Hematopoietic multipotent progenitor cell treated with erythropoietin and hydrocortisone succinate and interleukin-3 and kit ligand, for 15 days (in vitro differentiated cells): Measurements from ENCODE around the gene GATA2.

ENCODE experiments used
- DNase-seq: peaks from one replicate; pipeline ENCODE4 v3.0.0-alpha.2; 2015; ENCODE audit warnings: low spot score

The GATA2 gene

DNA sequence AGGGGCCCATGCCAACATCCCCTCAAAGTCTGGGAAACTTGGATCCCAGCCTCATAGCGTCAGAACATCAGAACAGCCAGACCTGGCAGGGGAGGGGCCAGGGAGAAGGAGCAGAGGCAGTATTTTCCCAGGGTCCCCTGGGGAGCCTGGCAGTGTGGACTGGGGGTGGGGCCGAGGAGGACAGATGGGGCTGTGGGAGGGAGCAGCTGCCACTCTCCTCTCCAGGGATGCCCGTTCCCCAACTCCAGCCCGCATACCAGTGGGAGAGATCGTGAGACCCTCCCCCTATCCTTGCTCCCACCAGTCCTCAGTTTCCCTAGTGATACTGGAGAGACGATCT lies 19.9 kb downstream of the GATA2 start:
- DNase-seq = no peak

DNA sequence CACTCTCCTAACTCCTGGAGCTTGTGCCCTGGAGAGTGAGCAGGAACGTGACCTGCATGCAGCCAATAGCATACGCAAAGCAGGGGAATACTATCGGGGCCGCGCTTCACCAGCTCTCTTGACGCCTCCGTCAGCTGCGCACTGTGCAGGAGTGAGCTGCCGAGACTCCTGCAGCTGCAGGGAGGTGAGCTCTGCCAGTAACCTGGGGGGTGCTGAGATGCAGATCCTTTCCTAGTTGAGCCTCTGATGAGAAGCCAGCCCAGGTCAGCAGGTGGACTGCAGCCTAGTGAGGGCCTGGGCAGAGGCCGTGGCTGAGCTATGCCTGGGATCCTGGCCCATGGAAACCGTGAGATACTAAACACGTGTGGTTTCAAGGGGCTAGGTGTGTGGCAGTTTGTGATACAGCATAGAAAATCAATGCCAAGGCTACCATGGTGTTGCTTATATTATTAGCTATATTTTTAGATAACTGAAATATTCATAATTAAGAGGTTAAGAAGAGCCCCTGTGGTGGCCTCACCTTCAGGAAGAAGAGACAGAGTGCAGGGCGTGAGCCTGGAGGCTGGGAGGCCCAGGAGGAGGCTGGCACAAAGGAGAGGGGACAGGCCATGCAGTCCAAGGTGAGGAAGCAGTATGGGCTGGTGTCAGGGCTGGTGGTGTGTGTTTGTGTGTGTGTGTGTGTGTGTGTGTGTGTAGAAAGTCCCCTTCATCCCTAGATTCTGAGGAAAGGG lies 20.4 kb downstream of the GATA2 start:
- DNase-seq = no peak

DNA sequence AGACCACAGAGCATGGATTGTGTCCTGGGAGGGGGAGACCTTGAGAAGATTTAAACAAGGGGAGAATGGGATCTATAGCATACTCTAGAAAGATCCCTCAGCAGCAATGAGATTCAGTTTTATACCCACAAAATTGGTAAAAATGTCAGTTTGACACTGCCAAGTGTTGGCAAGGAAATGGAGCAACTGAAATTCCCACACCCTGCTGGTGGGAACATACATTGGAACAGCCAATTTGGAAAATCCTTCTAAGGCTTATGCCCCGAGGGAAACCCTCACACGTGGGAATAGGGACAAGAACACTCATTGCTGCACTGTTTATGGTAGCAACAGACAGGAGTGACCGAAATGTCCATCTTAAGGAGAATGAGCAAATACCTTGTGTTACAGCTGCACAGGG lies 21.3 kb downstream of the GATA2 start:
- DNase-seq = no peak

DNA sequence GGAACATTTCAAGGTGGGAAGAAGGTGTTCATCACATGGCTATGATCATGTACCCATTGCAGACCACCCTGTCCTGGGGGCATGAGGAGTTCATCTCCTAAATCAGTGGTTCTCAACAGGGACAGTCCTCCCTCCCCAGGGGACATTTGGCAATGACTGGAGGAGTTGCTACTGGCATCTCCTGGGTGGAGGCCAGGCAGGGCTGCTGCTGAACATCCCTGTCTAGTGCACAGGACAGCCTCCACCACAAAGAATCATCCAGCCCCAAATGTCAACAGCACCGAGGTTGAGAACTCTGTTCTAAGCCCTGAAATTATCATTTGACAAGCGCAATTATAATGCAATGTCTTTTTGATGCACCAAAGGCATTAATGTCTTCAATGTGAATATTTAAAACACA lies 21.9 kb downstream of the GATA2 start:
- DNase-seq = no peak

DNA sequence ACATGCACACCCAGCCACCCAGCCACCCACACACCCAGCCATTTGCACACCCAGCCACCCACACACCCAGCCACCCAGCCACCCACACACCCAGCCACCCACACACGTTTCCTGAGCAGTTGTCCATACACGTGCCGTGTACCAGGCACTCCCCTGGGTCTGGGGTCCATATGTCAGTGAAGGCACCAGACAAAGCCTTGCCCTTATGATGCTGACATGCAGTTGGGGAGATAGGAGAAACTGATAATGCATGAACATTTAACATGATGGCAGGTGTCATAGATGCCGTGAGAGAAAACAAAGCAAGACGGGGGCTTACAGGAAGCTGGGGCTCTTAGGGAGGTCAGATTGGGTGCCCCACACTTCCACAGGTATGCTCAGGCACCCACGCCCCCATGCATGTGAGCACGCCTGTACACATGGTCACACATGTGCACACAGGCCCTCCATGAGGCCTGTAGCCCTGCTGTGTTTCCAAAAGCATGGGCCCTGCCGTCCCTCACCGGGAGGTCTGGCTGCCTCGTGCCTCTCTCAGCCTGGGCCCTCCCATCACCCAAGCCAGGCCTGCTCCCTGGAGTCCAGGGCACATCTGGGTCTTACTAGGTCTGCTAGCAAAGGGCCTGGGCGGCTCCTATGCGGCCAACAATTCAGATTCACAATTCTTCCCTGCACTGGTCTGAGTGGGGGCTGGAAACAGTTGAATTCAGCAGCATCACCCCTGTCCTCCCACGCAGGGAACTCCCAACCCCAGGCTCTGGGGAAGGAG lies 22.7 kb downstream of the GATA2 start:
- DNase-seq = no peak

DNA sequence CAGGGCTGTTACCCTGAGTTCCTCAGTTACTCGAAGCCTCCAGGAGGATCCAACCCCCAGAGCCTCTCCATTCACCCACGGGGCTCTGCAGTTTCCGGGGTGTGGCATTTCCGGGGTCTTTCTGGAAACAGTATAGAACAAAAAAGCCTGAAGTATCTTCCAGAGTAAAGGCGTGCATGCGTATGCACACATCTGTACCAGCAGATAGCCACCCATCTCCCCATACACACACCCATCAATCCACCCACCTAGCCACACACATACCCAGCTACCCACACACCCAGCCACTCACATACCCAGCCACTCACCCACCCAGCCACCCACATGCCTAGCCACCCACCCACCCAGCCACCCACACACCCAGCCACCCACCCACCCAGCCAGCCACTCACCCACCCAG lies 23.4 kb downstream of the GATA2 start:
- no peak for DNase-seq

DNA sequence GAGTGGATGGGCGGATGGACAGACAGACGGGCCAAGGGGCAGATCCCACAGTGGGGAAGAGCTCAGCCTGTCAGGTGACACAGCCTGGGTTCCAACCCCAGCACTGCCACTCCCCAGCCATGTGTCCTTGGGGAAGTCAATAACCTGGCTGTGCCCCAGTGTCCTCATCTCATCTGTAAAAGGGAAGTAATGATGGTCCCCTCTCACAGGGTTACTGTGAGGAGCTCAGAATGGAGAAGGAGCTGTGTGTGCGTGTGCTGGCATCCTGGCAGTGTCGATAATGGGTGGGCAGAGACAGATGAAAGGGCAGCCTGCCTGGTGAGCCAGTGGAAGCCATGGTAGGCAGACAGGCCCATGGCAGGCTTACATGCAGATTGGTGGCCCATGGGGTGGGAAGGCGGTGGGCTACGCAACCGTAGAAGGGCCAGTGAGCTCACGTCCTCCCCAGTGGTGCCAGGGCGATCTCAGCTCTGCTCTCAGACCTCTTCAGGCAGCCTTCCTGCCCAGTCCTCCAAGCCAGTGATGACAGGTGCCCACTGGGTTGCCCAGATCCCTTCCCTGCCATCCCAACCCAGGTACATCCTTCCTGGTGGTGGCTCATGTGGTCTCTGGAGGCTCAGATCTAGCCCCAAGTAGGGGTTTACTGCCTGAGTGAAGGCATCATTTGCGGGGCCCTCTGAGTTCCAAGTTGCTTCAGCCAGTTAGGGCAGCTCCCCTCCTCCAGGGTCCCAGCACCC lies 24.0 kb downstream of the GATA2 start:
- DNase-seq = no peak

DNA sequence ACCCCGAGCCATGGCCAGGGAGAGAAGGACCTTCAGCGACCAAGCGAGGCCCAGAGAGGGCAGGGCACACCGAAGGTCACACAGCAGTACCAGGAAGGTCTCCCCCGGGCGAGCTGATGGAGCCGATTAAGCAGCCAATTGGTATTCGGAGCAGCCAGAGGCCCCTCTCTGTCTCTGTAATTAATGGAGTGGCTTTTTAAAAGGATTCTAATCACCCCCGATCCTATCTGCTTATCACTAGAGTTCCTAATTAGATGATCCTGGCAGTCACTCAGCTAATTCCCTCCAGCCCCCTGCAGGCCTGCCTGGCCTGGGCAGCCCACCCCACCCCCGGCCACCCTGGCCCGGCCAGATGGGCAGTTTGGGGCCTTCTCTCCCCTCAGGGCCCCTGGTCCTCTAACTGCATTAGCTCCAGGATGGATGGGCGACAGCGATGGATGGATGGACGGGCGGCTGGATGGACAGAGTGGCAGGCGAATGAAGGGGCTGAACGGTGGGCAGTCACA lies 24.7 kb downstream of the GATA2 start:
- no peak for DNase-seq

DNA sequence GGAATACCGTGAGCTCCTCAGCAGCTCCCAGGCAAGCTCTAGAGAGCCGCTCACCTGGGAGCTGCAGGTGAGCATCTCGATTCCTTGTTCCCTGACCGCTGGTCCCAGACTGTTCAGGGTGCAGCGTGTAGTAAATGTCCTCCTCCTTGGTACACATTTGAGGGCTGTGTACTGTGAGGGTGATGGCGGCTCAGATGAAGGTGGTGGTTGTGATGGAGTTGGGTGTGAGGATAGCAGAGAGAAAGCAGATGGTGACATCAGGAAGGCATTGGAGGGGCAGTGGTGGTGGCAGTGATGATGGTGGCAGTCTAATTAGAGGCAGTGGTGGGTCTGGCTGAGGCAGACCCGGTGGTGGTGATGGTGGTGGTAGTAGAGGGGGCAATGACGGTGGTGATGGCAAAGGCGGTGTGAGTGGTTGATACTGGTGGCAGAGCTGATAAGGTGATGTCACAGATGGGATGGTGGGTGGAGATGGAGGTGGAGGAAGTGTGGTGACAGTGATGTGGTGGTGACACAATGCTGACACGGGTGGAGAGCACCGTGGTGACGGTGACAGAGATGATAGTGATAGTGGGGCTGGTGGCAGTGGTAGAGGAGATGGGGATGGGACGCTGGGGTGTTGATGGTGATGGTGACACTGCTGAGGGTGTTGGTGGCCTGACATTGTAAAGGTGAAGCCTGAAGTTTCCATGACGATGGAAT lies 26.0 kb downstream of the GATA2 start, which contains the start of gene DNAJB8:
Gene DNAJB8 (minus strand): TSS at position 51 of the 702 bp plus-strand sequence. CDS start 3,645 bp downstream, outside the sequence.
- DNase-seq = no peak

DNA sequence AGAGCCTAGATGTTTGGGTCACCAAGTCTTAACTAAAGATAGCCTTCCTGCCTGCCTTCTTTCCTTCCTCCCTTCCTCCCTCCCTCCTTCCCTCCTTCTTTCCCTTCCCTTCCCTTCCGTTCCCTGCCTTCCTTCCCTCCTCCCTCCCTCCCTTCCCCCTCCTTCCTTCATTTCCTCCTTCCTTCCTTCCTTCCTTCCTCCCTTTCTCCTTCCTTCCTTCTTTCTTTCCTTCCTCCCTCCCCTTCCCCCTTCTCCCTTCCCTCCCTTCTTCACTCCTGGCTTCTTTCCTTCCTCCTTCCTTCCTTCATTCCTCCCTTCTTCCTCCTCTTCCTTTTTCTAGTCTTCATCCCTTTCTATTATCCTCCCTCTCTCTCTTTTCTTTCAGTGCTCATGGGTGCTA lies 28.3 kb downstream of the GATA2 start:
- no peak for DNase-seq

DNA sequence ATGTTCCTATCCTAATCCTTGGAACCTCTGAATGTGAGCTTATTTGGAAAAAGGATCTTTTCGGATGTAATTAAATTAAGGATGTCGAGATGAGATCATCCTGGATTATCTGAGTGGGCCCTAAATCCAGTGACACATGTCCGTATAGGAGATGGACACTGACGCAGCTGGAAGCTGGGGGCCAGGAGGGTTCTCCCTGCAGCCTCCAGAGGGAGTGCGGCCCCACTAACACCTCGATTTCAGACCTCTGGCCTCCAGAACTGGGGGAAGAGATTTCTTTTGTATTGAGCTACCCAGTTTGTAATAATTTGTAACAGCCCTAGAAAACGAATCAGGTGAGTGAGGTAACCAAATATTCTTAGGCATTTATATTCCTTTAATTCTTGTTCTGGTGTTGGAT lies 28.8 kb downstream of the GATA2 start:
- DNase-seq = no peak

DNA sequence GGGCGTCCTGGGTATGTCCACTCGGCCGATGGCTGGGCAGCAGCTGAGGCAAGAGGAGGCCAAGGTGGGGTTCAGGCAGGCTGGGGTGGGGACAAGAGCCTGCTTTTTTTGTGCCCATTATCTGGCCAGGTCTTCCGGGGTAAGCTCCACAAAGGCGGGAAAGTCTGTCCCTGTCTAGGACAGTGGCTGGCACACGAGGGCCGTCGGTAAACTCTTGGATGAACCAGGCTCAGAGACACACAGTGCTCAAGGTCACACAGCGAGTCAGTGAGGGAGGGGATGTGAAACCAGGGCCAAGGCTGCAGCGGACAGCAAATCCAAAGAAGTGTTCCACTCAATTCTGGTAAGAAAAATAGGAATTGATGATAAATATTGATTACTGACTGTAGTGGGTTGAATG lies 29.2 kb downstream of the GATA2 start:
- DNase-seq = no peak

DNA sequence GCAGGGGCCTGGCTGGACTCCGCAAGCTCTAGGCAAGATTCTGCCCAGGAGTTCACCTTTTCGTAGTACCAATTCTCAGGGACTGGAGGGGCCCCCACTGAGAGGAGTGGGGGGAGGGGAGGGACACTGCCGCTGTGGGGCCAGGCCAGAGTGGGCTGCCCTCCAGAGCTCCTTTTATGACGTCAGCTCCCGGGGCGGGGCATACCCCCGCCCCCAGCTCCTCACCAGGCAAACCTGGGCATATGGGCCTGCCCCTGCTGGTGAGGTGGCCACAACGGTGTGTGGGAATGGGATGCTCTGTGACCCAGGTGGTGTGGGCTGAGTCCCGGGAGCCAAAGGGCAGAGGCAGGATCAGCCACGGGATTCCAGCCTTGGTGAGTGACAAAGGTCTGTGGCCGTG lies 29.6 kb downstream of the GATA2 start:
- no peak for DNase-seq

DNA sequence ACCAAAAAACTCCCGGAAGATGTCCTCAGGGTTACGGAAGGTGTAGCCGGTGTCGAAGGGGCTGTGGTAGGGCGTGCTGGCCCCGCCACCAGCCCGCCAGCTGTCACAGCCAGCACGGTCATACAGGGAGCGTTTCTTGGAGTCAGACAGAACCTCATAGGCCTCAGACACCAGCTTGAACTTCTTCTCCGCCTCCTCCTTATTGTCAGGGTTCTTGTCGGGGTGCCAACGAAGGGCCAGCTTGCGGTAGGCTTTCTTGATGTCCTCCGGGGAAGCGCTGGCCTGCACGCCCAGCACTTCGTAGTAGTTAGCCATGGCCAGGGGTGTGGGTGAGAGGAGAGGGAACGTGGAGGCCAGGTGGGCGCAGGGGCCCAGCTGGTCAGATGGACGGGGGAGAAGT lies 30.1 kb downstream of the GATA2 start:
- no peak for DNase-seq

DNA sequence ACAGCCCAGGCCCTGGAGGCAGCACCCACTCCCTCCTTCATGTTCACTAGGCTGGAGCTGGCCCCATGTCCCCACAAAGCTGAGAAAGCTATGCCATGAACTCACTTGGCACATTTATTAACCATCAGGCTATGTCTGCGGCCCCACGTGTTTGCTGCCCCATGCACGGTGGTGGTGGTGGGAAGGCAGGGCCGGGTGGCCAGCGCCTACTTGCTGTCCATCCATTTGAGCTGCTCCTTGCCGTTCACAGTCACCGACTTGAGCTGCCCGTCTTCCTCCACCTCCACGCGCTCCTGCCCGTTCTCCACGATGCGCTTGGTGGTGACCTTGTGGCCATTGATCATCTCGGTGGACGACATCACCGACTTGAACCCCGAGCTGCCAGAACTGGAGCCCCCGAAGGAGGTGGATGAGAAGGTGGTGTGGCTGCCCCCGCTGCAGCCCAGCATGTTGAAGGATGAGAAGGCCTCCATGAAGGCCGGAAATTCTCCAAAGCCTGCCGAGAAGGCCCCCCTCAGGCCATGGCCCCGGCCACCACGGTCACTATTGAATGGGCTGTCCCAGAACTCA lies 30.6 kb downstream of the GATA2 start:
- DNase-seq = no peak

DNA sequence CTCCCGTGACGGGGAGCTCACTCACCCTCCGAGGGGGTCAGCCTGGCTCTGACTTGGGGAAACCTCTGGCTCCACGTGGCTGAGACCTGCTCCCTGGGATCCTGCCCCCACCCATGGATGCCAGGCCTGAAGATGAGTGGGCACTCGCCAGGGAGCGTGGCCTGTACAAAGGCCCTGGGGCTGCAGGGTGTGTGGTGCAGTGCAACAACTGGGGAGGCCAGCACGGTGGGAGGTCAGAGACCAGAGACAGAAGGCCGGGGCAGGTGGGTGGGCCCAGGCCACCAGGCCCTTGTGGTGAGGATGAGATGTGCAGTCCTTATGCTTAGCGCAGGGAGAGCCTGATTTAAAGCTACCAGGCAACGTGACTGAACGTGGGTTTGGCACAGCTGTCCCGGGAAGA lies 31.3 kb downstream of the GATA2 start:
- no peak for DNase-seq

DNA sequence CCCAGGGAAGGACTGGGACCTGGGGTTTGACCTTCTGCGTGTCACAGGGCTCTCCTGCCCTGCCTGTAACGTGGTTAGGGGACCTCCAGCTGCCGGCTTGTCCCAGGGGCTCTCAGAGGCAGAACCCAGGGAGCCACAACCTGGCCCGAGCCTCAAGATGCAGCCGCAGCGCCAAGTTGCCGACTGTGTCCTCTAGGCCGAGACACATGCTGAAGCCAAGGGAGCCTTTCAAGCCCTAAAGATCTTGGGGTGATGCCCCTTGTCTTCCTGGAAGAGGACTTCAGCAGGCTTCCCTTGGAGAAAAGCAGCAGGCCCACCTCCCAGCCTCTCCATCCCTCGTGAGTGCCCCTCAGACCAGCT lies 33.6 kb downstream of the GATA2 start:
- DNase-seq = no peak

DNA sequence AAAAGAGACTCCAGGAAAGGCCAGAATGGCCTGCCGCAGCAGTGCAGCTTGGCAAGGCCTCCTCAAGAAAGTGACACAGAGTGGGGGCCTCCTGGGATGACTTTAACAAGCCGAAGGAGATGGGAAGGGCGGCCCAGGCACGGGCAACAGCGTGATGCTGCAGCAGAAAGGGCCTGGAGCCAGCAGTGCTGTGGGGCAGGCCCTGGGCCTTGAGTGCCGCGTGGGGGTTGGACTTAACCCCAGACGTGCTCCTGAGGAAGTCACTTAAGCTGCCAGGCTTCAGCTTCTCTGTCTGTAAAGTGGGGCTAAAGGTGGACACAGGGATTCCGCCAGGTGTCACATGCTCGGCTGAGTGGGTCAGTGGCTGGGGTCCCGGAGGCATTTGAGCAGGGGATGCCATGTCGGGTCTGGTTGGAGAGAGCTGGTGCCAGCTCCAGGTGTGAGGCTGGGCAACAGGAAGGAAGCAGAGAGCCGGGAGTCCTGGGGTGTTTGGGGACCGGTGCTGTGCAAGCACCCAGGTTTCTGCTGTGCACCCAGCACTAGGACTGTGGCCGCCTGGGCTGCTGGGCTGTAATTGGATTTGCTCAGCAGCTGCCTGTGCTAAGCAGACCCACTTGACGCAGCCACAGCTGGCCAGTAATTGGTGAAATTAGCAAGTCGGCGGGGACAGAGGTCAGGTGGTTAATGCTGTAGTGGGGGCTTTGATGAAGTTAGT lies 34.1 kb downstream of the GATA2 start:
- DNase-seq = no peak

DNA sequence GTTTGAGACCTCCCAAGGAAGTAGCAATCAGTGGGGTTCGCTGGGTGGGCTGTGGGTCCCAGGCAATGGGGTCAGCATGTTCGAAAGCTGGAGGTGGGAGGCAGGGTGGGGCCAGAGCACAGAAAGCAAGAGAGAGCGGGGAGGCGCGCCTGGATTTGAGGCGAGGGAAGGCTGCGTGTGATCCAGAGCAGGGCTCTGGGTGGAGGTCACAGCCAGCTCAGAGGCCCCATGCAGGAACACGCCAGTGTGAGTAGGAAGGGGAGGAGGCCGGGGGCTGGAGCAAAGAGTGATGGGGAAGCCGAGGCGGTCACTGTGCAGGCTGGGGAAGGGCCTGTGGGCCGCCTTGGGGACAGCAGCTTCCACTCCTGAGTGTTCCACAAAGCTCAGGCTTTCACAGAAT lies 35.1 kb downstream of the GATA2 start:
- no peak for DNase-seq

DNA sequence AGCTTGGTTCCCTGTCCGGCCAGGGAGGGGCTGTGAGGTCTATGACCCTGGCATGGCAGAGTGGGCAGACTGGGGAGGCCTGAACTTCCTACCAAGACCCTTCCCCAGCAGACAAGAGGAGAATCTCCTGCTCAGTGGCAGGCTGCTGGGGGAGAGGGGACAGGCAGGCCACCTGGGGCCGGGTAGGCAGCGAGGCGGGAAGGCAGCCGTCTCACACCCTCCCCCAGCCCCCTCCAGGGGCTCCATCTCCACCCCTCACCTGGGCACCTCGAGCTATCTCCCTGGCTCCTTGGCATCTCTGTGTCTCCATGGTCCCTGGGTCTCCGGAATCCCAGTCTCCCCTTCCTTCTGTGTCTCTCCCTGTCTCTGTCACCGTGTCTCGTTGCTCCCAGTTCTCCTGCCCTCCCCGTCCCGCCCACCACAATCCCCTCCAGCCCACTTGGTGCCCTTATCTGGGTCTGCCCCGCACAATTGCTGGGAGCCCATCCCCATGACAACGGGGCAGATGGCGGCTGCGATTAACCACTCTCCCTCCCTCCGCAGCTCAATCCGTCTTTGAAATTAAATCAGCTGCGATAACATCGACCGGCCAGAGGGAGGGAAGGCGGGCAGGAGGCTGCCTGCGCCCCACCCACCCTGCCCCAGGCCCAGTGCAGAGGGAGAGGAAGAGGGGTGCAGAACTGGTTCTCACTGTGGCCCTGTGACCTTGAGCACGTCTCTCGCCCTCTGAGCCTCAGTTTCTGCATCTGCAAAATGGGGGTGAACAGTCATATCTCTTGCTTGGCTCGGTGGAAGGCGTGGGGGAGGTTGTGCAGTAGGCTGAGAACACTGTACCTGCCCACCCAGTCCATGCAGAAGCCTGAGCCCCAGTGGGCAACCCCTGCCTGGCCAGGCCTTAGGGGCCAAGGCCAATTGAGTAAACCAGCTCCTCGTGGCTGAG lies 36.0 kb downstream of the GATA2 start:
- no peak for DNase-seq
